ENCODE data around the gene SDK1.

Gene SDK1

GRCh38 chr7:3787717-3788264 lies 486.7 kb downstream of the SDK1 start:
- no peak overlapping the region for H3K4me3 ChIP-seq (ENCODE audit: low read depth, low read length)
- TF ChIP-seq, protein P1, sequence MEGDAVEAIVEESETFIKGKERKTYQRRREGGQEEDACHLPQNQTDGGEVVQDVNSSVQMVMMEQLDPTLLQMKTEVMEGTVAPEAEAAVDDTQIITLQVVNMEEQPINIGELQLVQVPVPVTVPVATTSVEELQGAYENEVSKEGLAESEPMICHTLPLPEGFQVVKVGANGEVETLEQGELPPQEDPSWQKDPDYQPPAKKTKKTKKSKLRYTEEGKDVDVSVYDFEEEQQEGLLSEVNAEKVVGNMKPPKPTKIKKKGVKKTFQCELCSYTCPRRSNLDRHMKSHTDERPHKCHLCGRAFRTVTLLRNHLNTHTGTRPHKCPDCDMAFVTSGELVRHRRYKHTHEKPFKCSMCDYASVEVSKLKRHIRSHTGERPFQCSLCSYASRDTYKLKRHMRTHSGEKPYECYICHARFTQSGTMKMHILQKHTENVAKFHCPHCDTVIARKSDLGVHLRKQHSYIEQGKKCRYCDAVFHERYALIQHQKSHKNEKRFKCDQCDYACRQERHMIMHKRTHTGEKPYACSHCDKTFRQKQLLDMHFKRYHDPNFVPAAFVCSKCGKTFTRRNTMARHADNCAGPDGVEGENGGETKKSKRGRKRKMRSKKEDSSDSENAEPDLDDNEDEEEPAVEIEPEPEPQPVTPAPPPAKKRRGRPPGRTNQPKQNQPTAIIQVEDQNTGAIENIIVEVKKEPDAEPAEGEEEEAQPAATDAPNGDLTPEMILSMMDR (IDR thresholded peaks at IDR 0.05; ENCODE audit: low read depth, low read length): no peak

GRCh38 chr7:3790803-3791202 lies 489.8 kb downstream of the SDK1 start:
- TF ChIP-seq, protein P1 (IDR thresholded peaks at IDR 0.05; ENCODE audit: low read depth, low read length): no peak
- H3K4me3 ChIP-seq (ENCODE audit: low read depth, low read length): no peak overlapping the region

- H3K4me3 ChIP-seq (ENCODE audit: low read depth, low read length): no peak overlapping the region
- TF ChIP-seq, protein P1 (IDR thresholded peaks at IDR 0.05; ENCODE audit: low read depth, low read length): no peak
Observed at GRCh38 chr7:3791327-3791726, 490.3 kb downstream of the SDK1 start.

GRCh38 chr7:3795141-3795540 lies 494.1 kb downstream of the SDK1 start:
- TF ChIP-seq, protein P1 (IDR thresholded peaks at IDR 0.05; ENCODE audit: low read depth, low read length): no peak
- H3K4me3 ChIP-seq (ENCODE audit: low read depth, low read length): no peak overlapping the region

- H3K4me3 ChIP-seq (ENCODE audit: low read depth, low read length): no peak overlapping the region
- TF ChIP-seq, protein P1 (IDR thresholded peaks at IDR 0.05; ENCODE audit: low read depth, low read length): no peak
Observed at GRCh38 chr7:3795781-3796180, 494.7 kb downstream of the SDK1 start.

- TF ChIP-seq, protein P1 (IDR thresholded peaks at IDR 0.05; ENCODE audit: low read depth, low read length): no peak
- H3K4me3 ChIP-seq (ENCODE audit: low read depth, low read length): no peak overlapping the region
Observed at GRCh38 chr7:3805151-3805550, 504.1 kb downstream of the SDK1 start.

DNA sequence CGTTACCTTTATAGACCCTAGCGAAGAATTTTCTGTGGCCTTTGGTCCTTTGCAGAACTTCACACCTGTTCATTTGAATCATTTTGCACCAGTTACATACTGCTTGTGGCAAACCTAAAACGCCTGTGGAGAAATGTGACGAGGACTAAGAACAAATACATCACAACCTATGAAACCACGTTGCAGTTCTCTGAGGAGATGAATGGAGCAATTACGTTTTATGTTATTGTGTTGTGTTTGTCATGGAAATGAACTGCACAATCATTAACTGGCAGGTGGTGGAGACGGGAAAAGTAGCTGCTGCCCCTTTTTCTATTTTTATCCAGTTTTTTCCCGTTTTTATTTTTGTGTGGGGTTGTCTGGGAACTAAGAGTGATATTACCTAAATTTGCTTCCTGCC lies 505.5 kb downstream of the SDK1 start:
- H3K4me3 ChIP-seq (ENCODE audit: low read depth, low read length): no peak overlapping the region
- TF ChIP-seq, protein P1 (IDR thresholded peaks at IDR 0.05; ENCODE audit: low read depth, low read length): no peak

All from WI38 (cell line).